ENCODE measurements around the gene SLC16A7.

DNA sequence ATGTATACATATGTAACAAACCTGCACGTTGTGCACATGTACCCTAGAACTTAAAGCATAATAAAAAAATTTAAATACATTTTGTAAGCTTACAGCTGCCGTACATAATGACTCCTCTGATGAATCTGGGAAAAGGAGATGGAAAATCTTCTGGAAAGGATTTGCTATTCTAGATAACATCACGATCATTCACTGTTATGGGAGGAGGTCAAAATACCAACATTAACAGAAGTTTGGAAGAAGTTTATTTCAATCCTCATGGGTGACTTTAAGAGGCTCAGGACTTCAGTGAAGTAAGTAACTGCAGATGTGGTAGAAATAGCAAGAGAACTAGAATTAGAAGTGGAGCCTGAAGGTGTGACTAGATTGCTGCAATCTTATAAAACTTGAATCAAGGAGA, 172.2 kb downstream of the SLC16A7 start:
- TF ChIP-seq CTCF (IDR thresholded peaks at IDR 0.05; ENCODE audit: borderline replicate concordance, extremely low read depth, low read length, poor library complexity, severe bottlenecking) = no peak
- no peak for TF ChIP-seq EZH2 (IDR thresholded peaks at IDR 0.05; ENCODE audit: borderline replicate concordance, low read depth, low read length, severe bottlenecking)

Measured in DND-41 (cell line).